HEK293 (cell line): Measurements from ENCODE around the gene TIGD1.

ENCODE experiments used
- ZNF10 ChIP-seq: fragments of 450-650 bp; formaldehyde crosslinking; IDR thresholded peaks from 2 replicates; pipeline ENCODE4 v1.5.1; 2017; ENCODE audit warnings: missing biosample characterization, missing genetic modification characterization
- ZNF223 ChIP-seq: fragments of 450-650 bp; formaldehyde crosslinking; IDR thresholded peaks from 2 replicates; pipeline ENCODE4 v1.5.1; 2016; ENCODE audit warnings: missing biosample characterization, missing genetic modification characterization
- ZNF274 ChIP-seq, 2 experiments: fragments of 200-500 bp in 1 of 2; fragments of 450-650 bp in 1 of 2; sonication (Bioruptor generic) in 1 of 2; formaldehyde crosslinking in 1 of 2; IDR thresholded peaks; 2 replicates each; pipeline versions ENCODE4 v1.5.1 to v1.6.1; 2014 to 2016; ENCODE audit warnings: borderline replicate concordance in 1 of 2, inconsistent platforms in 1 of 2, low read length in 1 of 2, missing biosample characterization in 1 of 2, missing genetic modification characterization in 1 of 2
- ZNF350 ChIP-seq: fragments of 450-650 bp; formaldehyde crosslinking; IDR thresholded peaks from 2 replicates; pipeline ENCODE4 v1.5.0; 2017; ENCODE audit warnings: missing biosample characterization, mild to moderate bottlenecking, missing genetic modification characterization
- ZNF426 ChIP-seq: fragments of 450-650 bp; formaldehyde crosslinking; IDR thresholded peaks from 2 replicates; pipeline ENCODE4 v1.5.1; 2017; ENCODE audit warnings: missing biosample characterization, missing genetic modification characterization, mild to moderate bottlenecking, inconsistent platforms, moderate library complexity
- ZNF792 ChIP-seq: fragments of 450-650 bp; formaldehyde crosslinking; IDR thresholded peaks from 2 replicates; pipeline ENCODE4 v1.5.1; 2016; ENCODE audit warnings: missing biosample characterization, missing genetic modification characterization
- ZSCAN16 ChIP-seq: fragments of 450-650 bp; formaldehyde crosslinking; IDR thresholded peaks from 2 replicates; pipeline ENCODE4 v1.5.1; 2016; ENCODE audit warnings: missing biosample characterization, missing genetic modification characterization
- TF ChIP-seq, protein P1 (sequence below): fragments of 450-650 bp; formaldehyde crosslinking; IDR thresholded peaks from 2 replicates; pipeline ENCODE4 v1.5.1; 2016; ENCODE audit warnings: missing biosample characterization, missing genetic modification characterization
- TF ChIP-seq, protein P2 (sequence below): fragments of 450-650 bp; formaldehyde crosslinking; IDR thresholded peaks from 2 replicates; pipeline ENCODE4 v1.5.1; 2016; ENCODE audit warnings: missing biosample characterization, missing genetic modification characterization, borderline replicate concordance
- TF ChIP-seq, protein P3 (sequence below): fragments of 450-650 bp; formaldehyde crosslinking; IDR thresholded peaks from 2 replicates; pipeline ENCODE4 v1.5.1; 2016; ENCODE audit warnings: missing biosample characterization, missing genetic modification characterization

DNA sequence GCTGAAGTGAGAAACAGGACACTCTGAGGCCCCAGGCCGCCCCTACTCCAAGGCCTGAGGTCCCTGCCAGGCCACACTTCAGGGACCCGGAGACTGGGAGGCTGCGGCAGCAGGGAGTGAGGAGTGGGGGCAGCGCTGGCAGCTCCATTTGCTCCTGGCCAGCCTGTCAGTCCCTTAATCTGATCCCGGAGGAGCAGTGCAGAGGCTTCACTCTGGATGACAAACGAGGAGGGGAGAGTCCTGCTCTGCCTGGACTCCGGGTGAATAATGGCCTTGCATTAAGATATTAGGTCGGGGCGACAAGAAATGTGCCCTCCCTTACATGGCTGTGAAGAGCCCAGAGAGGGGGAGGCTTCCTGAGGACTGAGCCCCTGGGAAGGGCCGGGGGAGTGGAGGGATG is 44.5 kb downstream of the TIGD1 start:
- TF ChIP-seq, protein P1, sequence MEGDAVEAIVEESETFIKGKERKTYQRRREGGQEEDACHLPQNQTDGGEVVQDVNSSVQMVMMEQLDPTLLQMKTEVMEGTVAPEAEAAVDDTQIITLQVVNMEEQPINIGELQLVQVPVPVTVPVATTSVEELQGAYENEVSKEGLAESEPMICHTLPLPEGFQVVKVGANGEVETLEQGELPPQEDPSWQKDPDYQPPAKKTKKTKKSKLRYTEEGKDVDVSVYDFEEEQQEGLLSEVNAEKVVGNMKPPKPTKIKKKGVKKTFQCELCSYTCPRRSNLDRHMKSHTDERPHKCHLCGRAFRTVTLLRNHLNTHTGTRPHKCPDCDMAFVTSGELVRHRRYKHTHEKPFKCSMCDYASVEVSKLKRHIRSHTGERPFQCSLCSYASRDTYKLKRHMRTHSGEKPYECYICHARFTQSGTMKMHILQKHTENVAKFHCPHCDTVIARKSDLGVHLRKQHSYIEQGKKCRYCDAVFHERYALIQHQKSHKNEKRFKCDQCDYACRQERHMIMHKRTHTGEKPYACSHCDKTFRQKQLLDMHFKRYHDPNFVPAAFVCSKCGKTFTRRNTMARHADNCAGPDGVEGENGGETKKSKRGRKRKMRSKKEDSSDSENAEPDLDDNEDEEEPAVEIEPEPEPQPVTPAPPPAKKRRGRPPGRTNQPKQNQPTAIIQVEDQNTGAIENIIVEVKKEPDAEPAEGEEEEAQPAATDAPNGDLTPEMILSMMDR (tag by site-specific recombination) = no peak
- TF ChIP-seq ZNF274 (IDR thresholded peaks at IDR 0.05; ENCODE audit: low read length) (no peak), ZNF274 (tag by site-specific recombination; IDR thresholded peaks at IDR 0.05; ENCODE audit: borderline replicate concordance) (no peak), ZSCAN16 (no peak), ZNF223 (tag by site-specific recombination) (no peak), ZNF792 (no peak), ZNF426 (tag by site-specific recombination) (no peak), ZNF10 (no peak), ZNF350 (tag by site-specific recombination) (no peak)
- TF ChIP-seq, protein P2, sequence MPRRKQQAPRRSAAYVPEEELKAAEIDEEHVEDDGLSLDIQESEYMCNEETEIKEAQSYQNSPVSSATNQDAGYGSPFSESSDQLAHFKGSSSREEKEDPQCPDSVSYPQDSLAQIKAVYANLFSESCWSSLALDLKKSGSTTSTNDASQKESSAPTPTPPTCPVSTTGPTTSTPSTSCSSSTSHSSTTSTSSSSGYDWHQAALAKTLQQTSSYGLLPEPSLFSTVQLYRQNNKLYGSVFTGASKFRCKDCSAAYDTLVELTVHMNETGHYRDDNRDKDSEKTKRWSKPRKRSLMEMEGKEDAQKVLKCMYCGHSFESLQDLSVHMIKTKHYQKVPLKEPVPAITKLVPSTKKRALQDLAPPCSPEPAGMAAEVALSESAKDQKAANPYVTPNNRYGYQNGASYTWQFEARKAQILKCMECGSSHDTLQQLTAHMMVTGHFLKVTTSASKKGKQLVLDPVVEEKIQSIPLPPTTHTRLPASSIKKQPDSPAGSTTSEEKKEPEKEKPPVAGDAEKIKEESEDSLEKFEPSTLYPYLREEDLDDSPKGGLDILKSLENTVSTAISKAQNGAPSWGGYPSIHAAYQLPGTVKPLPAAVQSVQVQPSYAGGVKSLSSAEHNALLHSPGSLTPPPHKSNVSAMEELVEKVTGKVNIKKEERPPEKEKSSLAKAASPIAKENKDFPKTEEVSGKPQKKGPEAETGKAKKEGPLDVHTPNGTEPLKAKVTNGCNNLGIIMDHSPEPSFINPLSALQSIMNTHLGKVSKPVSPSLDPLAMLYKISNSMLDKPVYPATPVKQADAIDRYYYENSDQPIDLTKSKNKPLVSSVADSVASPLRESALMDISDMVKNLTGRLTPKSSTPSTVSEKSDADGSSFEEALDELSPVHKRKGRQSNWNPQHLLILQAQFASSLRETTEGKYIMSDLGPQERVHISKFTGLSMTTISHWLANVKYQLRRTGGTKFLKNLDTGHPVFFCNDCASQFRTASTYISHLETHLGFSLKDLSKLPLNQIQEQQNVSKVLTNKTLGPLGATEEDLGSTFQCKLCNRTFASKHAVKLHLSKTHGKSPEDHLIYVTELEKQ (tag by site-specific recombination) = no peak
- TF ChIP-seq, protein P3, sequence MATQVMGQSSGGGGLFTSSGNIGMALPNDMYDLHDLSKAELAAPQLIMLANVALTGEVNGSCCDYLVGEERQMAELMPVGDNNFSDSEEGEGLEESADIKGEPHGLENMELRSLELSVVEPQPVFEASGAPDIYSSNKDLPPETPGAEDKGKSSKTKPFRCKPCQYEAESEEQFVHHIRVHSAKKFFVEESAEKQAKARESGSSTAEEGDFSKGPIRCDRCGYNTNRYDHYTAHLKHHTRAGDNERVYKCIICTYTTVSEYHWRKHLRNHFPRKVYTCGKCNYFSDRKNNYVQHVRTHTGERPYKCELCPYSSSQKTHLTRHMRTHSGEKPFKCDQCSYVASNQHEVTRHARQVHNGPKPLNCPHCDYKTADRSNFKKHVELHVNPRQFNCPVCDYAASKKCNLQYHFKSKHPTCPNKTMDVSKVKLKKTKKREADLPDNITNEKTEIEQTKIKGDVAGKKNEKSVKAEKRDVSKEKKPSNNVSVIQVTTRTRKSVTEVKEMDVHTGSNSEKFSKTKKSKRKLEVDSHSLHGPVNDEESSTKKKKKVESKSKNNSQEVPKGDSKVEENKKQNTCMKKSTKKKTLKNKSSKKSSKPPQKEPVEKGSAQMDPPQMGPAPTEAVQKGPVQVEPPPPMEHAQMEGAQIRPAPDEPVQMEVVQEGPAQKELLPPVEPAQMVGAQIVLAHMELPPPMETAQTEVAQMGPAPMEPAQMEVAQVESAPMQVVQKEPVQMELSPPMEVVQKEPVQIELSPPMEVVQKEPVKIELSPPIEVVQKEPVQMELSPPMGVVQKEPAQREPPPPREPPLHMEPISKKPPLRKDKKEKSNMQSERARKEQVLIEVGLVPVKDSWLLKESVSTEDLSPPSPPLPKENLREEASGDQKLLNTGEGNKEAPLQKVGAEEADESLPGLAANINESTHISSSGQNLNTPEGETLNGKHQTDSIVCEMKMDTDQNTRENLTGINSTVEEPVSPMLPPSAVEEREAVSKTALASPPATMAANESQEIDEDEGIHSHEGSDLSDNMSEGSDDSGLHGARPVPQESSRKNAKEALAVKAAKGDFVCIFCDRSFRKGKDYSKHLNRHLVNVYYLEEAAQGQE (tag by site-specific recombination) = no peak
